GM23338 (cell line): Measurements from ENCODE around the gene TTC27. TPM values are rescaled to one million over a fixed set of nuclear protein-coding genes. Genes with fewer than 3 reads are reported as not detected.

Experiments used
- ATAC-seq: fragments of 200-7000 bp; cut with Tn5 transposase; 3 replicates; pipeline ENCODE4 v1.9.1; 2020
- DNase-seq: peaks from one replicate; pipeline ENCODE4 v3.0.0-alpha.2; 2015; ENCODE audit warnings: low spot score
- H2AFZ ChIP-seq: fragments of 200-600 bp; sonication (generic); 2 replicates; pipeline ENCODE4 v1.8.0; 2016; ENCODE audit warnings: antibody characterized with exemption, mild to moderate bottlenecking, moderate library complexity
- H3F3A ChIP-seq: fragments of 200-600 bp; sonication (generic); replicated peaks from 2 replicates; pipeline ENCODE4 v1.8.0; 2017; ENCODE audit warnings: antibody characterized with exemption, mixed run types, low read depth
- H3K27ac ChIP-seq: fragments of 200-600 bp; sonication (generic); 2 replicates; pipeline ENCODE4 v1.6.1; 2016; ENCODE audit warnings: low read depth
- H3K27me3 ChIP-seq: fragments of 200-600 bp; sonication (generic); 2 replicates; pipeline ENCODE4 v1.8.0; 2016; ENCODE audit warnings: mild to moderate bottlenecking, mixed run types, moderate library complexity; ENCODE audit not compliant: insufficient read depth
- H3K36me3 ChIP-seq: fragments of 200-600 bp; sonication (generic); 2 replicates; pipeline ENCODE4 v1.8.0; 2016; ENCODE audit warnings: mild to moderate bottlenecking; ENCODE audit not compliant: insufficient read depth
- H3K4me1 ChIP-seq: fragments of 200-600 bp; sonication (generic); 2 replicates; pipeline ENCODE4 v1.8.0; 2016; ENCODE audit warnings: mild to moderate bottlenecking, moderate library complexity; ENCODE audit not compliant: insufficient read depth
- H3K4me2 ChIP-seq: fragments of 200-600 bp; sonication (generic); 2 replicates; pipeline ENCODE4 v1.7.1; 2017; ENCODE audit warnings: mixed run types
- H3K4me3 ChIP-seq: fragments of 200-600 bp; sonication (generic); 2 replicates; pipeline ENCODE4 v1.6.1; 2016; ENCODE audit warnings: mixed run types
- H3K79me2 ChIP-seq: fragments of 200-600 bp; sonication (generic); replicated peaks from 2 replicates; pipeline ENCODE4 v1.8.0; 2017; ENCODE audit warnings: mild to moderate bottlenecking; ENCODE audit not compliant: insufficient read depth
- H3K9me2 ChIP-seq: fragments of 200-600 bp; sonication (generic); 2 replicates; pipeline ENCODE4 v1.8.0; 2017; ENCODE audit not compliant: insufficient read depth
- H4K20me1 ChIP-seq: fragments of 200-600 bp; sonication (generic); replicated peaks from 2 replicates; pipeline ENCODE4 v1.8.0; 2017; ENCODE audit warnings: mild to moderate bottlenecking; ENCODE audit not compliant: insufficient read depth
- H3K27ac Mint-ChIP-seq: 2 replicates; pipeline ENCODE4 v1.8.0; 2020; ENCODE audit warnings: inconsistent platforms, mild to moderate bottlenecking, moderate library complexity, mixed read lengths
- H3K27me3 Mint-ChIP-seq: 3 replicates; pipeline ENCODE4 v1.8.0; 2022; ENCODE audit warnings: low read depth, mild to moderate bottlenecking, moderate library complexity, mixed read lengths, inconsistent platforms; ENCODE audit not compliant: insufficient read depth, poor library complexity
- H3K36me3 Mint-ChIP-seq: 3 replicates; pipeline ENCODE4 v1.8.0; 2021; ENCODE audit warnings: low read depth, mild to moderate bottlenecking, inconsistent platforms, moderate library complexity, mixed read lengths
- H3K4me1 Mint-ChIP-seq: 3 replicates; pipeline ENCODE4 v1.8.0; 2020; ENCODE audit warnings: mild to moderate bottlenecking, inconsistent platforms, mixed read lengths
- H3K4me3 Mint-ChIP-seq: 3 replicates; pipeline ENCODE4 v1.8.0; 2021; ENCODE audit warnings: moderate library complexity, mild to moderate bottlenecking, inconsistent platforms, mixed read lengths
- H3K9me3 Mint-ChIP-seq: 3 replicates; pipeline ENCODE4 v1.8.0; 2020; ENCODE audit warnings: moderate library complexity, mild to moderate bottlenecking, inconsistent platforms, mixed read lengths
- CTCF ChIP-seq, 2 experiments: fragments of 200-600 bp in 1 of 2; sonication (generic) in 1 of 2; conservative IDR thresholded peaks; 2 replicates each; pipeline versions ENCODE4 v1.5.1 to v1.6.1; 2016 to 2017; ENCODE audit warnings: antibody characterized with exemption in 2 of 2, low read depth in 2 of 2, mild to moderate bottlenecking in 2 of 2, moderate library complexity in 1 of 2
- EZH2phosphoT487 ChIP-seq: fragments of 200-600 bp; sonication (generic); IDR thresholded peaks from one replicate; pipeline ENCODE4 v1.8.1; 2018; ENCODE audit warnings: antibody characterized with exemption; ENCODE audit not compliant: unreplicated experiment
- JUNB ChIP-seq: IDR thresholded peaks from one replicate; pipeline ENCODE4 v1.6.1; 2016; ENCODE audit warnings: antibody characterized with exemption; ENCODE audit not compliant: unreplicated experiment
- NANOG ChIP-seq: IDR thresholded peaks from 2 replicates; pipeline ENCODE4 v1.6.1; 2016; ENCODE audit warnings: antibody characterized with exemption, borderline replicate concordance
- POLR2AphosphoS5 ChIP-seq: IDR thresholded peaks from 2 replicates; pipeline ENCODE4 v1.6.1; 2016; ENCODE audit warnings: antibody characterized with exemption, low read depth
- STAT1 ChIP-seq: IDR thresholded peaks from one replicate; pipeline ENCODE4 v1.6.1; 2016; ENCODE audit warnings: antibody characterized with exemption; ENCODE audit not compliant: unreplicated experiment
- ZNF114 ChIP-seq: fragments of 250-450 bp; sonication (Bioruptor Pico); IDR thresholded peaks from 2 replicates; pipeline ENCODE4 v1.5.0; 2020; ENCODE audit warnings: mild to moderate bottlenecking, moderate library complexity
- ZNF462 ChIP-seq: fragments of 250-450 bp; sonication (Bioruptor Pico); IDR thresholded peaks from 2 replicates; pipeline ENCODE4 v1.5.0; 2020; ENCODE audit warnings: mild to moderate bottlenecking, moderate library complexity
- polyA plus RNA-seq: library from polyadenylated mRNA; unstranded; fragments of >200 nt; fragmentation: Nextera tagmentation; extraction: Ambion mirVana; gene quantifications from 2 replicates; pipeline ENCODE4 v1.2.1, GENCODE V29; 2016
- total RNA-seq: library from RNA; depleted of rRNA; stranded (reverse); fragments of >200 nt; shearing (Covaris generic); gene quantifications from 2 replicates; pipeline ENCODE4 v1.2.3, GENCODE V29; 2014
- TF ChIP-seq, protein P1 (sequence below): IDR thresholded peaks from one replicate; pipeline ENCODE4 v1.6.1; 2018; ENCODE audit warnings: antibody characterized with exemption; ENCODE audit not compliant: unreplicated experiment

The TTC27 gene
- total and polyA plus RNA-seq, 2 experiments from 2014 or later = 11.8 to 41.3 TPM

DNA sequence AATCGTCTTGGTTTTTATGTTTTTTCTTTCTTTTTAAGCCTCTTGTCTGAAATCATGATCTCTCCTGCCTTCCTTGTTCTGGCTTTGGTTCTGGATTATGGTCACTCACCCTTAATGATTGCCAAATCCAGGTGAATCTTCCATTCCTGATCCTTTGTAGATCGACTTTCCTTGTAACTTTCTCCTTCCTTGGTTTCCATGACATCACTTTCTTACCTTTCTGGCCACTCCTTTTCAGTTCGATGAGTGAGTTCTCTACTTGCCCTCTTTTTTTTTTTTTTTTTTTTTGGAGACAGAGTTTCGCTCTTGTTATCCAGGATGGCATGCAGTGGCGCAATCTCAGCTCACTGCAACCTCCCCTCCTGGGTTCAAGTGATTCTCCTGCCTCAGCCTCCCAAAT lies 179.8 kb downstream of the TTC27 start (continued):
- no peak for TF ChIP-seq ZNF462 (CRISPR knock-in tag)
- TF ChIP-seq, protein P1, sequence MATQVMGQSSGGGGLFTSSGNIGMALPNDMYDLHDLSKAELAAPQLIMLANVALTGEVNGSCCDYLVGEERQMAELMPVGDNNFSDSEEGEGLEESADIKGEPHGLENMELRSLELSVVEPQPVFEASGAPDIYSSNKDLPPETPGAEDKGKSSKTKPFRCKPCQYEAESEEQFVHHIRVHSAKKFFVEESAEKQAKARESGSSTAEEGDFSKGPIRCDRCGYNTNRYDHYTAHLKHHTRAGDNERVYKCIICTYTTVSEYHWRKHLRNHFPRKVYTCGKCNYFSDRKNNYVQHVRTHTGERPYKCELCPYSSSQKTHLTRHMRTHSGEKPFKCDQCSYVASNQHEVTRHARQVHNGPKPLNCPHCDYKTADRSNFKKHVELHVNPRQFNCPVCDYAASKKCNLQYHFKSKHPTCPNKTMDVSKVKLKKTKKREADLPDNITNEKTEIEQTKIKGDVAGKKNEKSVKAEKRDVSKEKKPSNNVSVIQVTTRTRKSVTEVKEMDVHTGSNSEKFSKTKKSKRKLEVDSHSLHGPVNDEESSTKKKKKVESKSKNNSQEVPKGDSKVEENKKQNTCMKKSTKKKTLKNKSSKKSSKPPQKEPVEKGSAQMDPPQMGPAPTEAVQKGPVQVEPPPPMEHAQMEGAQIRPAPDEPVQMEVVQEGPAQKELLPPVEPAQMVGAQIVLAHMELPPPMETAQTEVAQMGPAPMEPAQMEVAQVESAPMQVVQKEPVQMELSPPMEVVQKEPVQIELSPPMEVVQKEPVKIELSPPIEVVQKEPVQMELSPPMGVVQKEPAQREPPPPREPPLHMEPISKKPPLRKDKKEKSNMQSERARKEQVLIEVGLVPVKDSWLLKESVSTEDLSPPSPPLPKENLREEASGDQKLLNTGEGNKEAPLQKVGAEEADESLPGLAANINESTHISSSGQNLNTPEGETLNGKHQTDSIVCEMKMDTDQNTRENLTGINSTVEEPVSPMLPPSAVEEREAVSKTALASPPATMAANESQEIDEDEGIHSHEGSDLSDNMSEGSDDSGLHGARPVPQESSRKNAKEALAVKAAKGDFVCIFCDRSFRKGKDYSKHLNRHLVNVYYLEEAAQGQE = no peak
- TF ChIP-seq NANOG = no peak
- TF ChIP-seq JUNB = no peak

GRCh38 chr2:32810909-32811495 lies 183.2 kb downstream of the TTC27 start:
- no peak for ATAC-seq
- H2AFZ ChIP-seq = no peak overlapping the region
- DNase-seq = no peak
- H3K79me2 ChIP-seq = no peaks in the 10 kb centered on the region
- no peaks in the 10 kb centered on the region for H3K36me3 Mint-ChIP-seq
- no peak overlapping the region for H3K27ac Mint-ChIP-seq
- H3K9me3 Mint-ChIP-seq = no peaks in the 10 kb centered on the region
- TF ChIP-seq NANOG (no peak), STAT1 (no peak), CTCF (conservative IDR thresholded peaks at IDR 0.05; ENCODE audit: low read depth in 2 of 2) (no peak), EZH2phosphoT487 (no peak), ZNF114 (CRISPR knock-in tag) (no peak), POLR2AphosphoS5 (no peak)
- no peak overlapping the region for H3K4me2 ChIP-seq
- H3K4me1 ChIP-seq = no peaks in the 10 kb centered on the region
- H3K27me3 Mint-ChIP-seq = no peaks in the 10 kb centered on the region
- no peaks in the 10 kb centered on the region for H3K4me1 Mint-ChIP-seq
- H4K20me1 ChIP-seq = no peaks in the 10 kb centered on the region
- no peaks in the 10 kb centered on the region for H3K9me2 ChIP-seq
- H3F3A ChIP-seq = no peaks in the 10 kb centered on the region
- no peak overlapping the region for H3K27ac ChIP-seq
- no peak overlapping the region for H3K4me3 Mint-ChIP-seq
- no peaks in the 10 kb centered on the region for H3K27me3 ChIP-seq
- no peak overlapping the region for H3K4me3 ChIP-seq
- no peaks in the 10 kb centered on the region for H3K36me3 ChIP-seq
